DOHH2 (cell line): ENCODE results near the gene RAB23.

Source experiments
- CTCF ChIP-seq: fragments of 200-600 bp; sonication (generic); IDR thresholded peaks from one replicate; pipeline ENCODE4 v1.5.1; 2014; ENCODE audit warnings: antibody characterized with exemption, mild to moderate bottlenecking, low read depth, low read length; ENCODE audit not compliant: poor library complexity, severe bottlenecking
- EZH2phosphoT487 ChIP-seq: fragments of 200-600 bp; sonication (generic); IDR thresholded peaks from 2 replicates; pipeline ENCODE4 v1.6.1; 2017; ENCODE audit warnings: borderline replicate concordance, mild to moderate bottlenecking, antibody characterized with exemption, low read length, moderate library complexity, mixed read lengths

- TF ChIP-seq CTCF (no peak), EZH2phosphoT487 (no peak)
Observed at GRCh38 chr6:57173056-57173885, 48.8 kb downstream of the RAB23 start.
